ENCODE results near the gene CDKN1B.

GRCh38 chr12:12741660-12742059 lies 24.5 kb downstream of the CDKN1B start:
- TF ChIP-seq ZNF607 (CRISPR knock-in tag; IDR thresholded peaks at IDR 0.05; ENCODE audit: borderline replicate concordance) (no peak), POLR2AphosphoS2 (IDR thresholded peaks at IDR 0.05; ENCODE audit: low read depth, low read length) (no peak), HNF1A (IDR thresholded peaks at IDR 0.05; ENCODE audit: low read depth) (no peak), HNF1A (CRISPR knock-in tag; IDR thresholded peaks at IDR 0.05; ENCODE audit: borderline replicate concordance) (no peak), CTCF (CRISPR knock-in tag; IDR thresholded peaks at IDR 0.05) (no peak), RCOR2 (CRISPR knock-in tag; IDR thresholded peaks at IDR 0.05) (no peak), SP2 (CRISPR knock-in tag; IDR thresholded peaks at IDR 0.05) (no peak), TFE3 (CRISPR knock-in tag; IDR thresholded peaks at IDR 0.05) (no peak), ZNF550 (CRISPR knock-in tag; IDR thresholded peaks at IDR 0.05; ENCODE audit: borderline replicate concordance) (no peak)
